ENCODE measurements around the gene TMEM131L.

TMEM131L gene

GRCh38 chr4:153538487-153539357 is 72.6 kb downstream of the TMEM131L start:
- Histone ChIP-seq H3K36me3 (replicated peaks; ENCODE audit: insufficient read depth, low read length) (no peaks in the 10 kb centered on the region), H3K4me1 (ENCODE audit: low read length) (no peaks in the 10 kb centered on the region), H3K9me3 (replicated peaks; ENCODE audit: insufficient read depth, low read length) (no peaks in the 10 kb centered on the region), H3K79me2 (ENCODE audit: low read length) (no peaks in the 10 kb centered on the region), H2AFZ (ENCODE audit: low read length) (no peak overlapping the region), H3K9me2 (replicated peaks; ENCODE audit: insufficient read depth, low read length) (no peaks in the 10 kb centered on the region), H3K9ac (ENCODE audit: low read length) (no peak overlapping the region), H3K27me3 (replicated peaks; ENCODE audit: insufficient read depth, low read length) (no peaks in the 10 kb centered on the region), H3K4me2 (ENCODE audit: low read depth, low read length) (no peak overlapping the region), H4K20me1 (ENCODE audit: insufficient read depth, low read length) (no peaks in the 10 kb centered on the region), H3K4me3 (ENCODE audit: low read length) (no peak overlapping the region), H3K27ac (ENCODE audit: low read length) (no peak overlapping the region), H3F3A (ENCODE audit: insufficient read depth, low read length) (no peaks in the 10 kb centered on the region)
- no peak for DNase-seq
- TF ChIP-seq EZH2phosphoT487 (IDR thresholded peaks at IDR 0.05; ENCODE audit: low read length), result no peak
- no peak for TF ChIP-seq EZH2 (optimal IDR thresholded peaks at IDR 0.05; ENCODE audit: low read depth, low read length)
- TF ChIP-seq CTCF (IDR thresholded peaks at IDR 0.05; ENCODE audit: low read length), result no peak

- Histone ChIP-seq H3K9me2 (replicated peaks; ENCODE audit: insufficient read depth, low read length) (no peaks in the 10 kb centered on the region), H4K20me1 (ENCODE audit: insufficient read depth, low read length) (no peaks in the 10 kb centered on the region), H3K4me2 (ENCODE audit: low read depth, low read length) (no peak overlapping the region), H3K9me3 (replicated peaks; ENCODE audit: insufficient read depth, low read length) (no peaks in the 10 kb centered on the region), H3K27me3 (replicated peaks; ENCODE audit: insufficient read depth, low read length) (no peaks in the 10 kb centered on the region), H3K27ac (ENCODE audit: low read length) (no peak overlapping the region), H3K4me3 (ENCODE audit: low read length) (no peak overlapping the region), H3K4me1 (ENCODE audit: low read length) (no peaks in the 10 kb centered on the region), H3F3A (ENCODE audit: insufficient read depth, low read length) (no peaks in the 10 kb centered on the region), H3K9ac (ENCODE audit: low read length) (no peak overlapping the region), H3K36me3 (replicated peaks; ENCODE audit: insufficient read depth, low read length) (no peaks in the 10 kb centered on the region), H2AFZ (ENCODE audit: low read length) (no peak overlapping the region), H3K79me2 (ENCODE audit: low read length) (no peaks in the 10 kb centered on the region)
- DNase-seq, result no peak
- TF ChIP-seq EZH2phosphoT487 (IDR thresholded peaks at IDR 0.05; ENCODE audit: low read length) (no peak), EZH2 (optimal IDR thresholded peaks at IDR 0.05; ENCODE audit: low read depth, low read length) (no peak), CTCF (IDR thresholded peaks at IDR 0.05; ENCODE audit: low read length) (no peak)
These were observed 73.3 kb downstream of the TMEM131L start for GRCh38 chr4:153539422-153539821.

DNA sequence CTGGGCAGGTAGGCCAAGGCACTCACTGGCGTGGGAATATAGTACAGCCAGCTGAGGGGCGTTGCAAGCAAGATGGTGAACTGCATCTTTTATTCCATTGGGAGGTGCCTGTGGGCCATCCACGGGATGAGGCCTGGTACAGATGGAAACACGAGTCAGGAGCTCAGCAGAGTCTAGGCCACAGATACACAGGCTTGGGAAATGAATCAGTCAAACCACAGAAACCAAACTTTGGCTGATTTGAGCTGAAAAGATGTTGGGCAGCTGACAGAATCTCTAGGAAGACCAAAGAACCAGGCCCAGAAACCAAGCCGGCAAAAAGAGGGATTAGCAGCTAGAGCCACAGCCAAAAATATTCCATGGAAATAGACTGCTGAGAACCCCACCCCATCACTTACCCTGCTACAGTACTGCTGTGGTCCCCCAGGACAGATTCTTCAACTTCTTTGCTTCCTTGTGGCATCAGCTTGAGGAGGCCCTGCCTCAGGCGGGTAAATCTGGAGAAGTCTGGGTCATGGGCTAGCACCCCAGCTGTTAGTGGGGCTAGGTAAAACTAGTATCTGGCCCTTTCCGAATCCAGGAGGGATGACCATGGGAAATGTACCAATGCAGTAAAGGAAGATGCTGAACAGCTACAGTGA is 75.4 kb downstream of the TMEM131L start:
- Histone ChIP-seq H3F3A (ENCODE audit: insufficient read depth, low read length) (no peaks in the 10 kb centered on the region), H3K9ac (ENCODE audit: low read length) (no peak overlapping the region), H2AFZ (ENCODE audit: low read length) (no peak overlapping the region), H3K9me3 (replicated peaks; ENCODE audit: insufficient read depth, low read length) (no peaks in the 10 kb centered on the region), H3K27ac (ENCODE audit: low read length) (no peak overlapping the region), H3K36me3 (replicated peaks; ENCODE audit: insufficient read depth, low read length) (no peaks in the 10 kb centered on the region), H4K20me1 (ENCODE audit: insufficient read depth, low read length) (no peaks in the 10 kb centered on the region), H3K79me2 (ENCODE audit: low read length) (no peaks in the 10 kb centered on the region), H3K4me3 (ENCODE audit: low read length) (no peak overlapping the region), H3K4me2 (ENCODE audit: low read depth, low read length) (no peak overlapping the region), H3K27me3 (replicated peaks; ENCODE audit: insufficient read depth, low read length) (no peaks in the 10 kb centered on the region), H3K4me1 (ENCODE audit: low read length) (no peaks in the 10 kb centered on the region), H3K9me2 (replicated peaks; ENCODE audit: insufficient read depth, low read length) (no peaks in the 10 kb centered on the region)
- DNase-seq, result no peak
- TF ChIP-seq EZH2phosphoT487 (IDR thresholded peaks at IDR 0.05; ENCODE audit: low read length) (no peak), EZH2 (optimal IDR thresholded peaks at IDR 0.05; ENCODE audit: low read depth, low read length) (no peak), CTCF (IDR thresholded peaks at IDR 0.05; ENCODE audit: low read length) (no peak)
